H1 (cell line): ENCODE measurements around the gene CHRDL2. TPM values are rescaled to one million over a fixed set of nuclear protein-coding genes. Genes with fewer than 3 reads are reported as not detected.

ENCODE experiments used
- CBX5 ChIP-seq: fragments of 300-800, 300-1000 bp; sonication (generic); IDR thresholded peaks from 2 replicates; pipeline ENCODE4 v1.7.1; 2016; ENCODE audit warnings: antibody characterized with exemption, low read length, low read depth
- CHD7 ChIP-seq: fragments of 300-600 bp; sonication (generic); IDR thresholded peaks from 2 replicates; pipeline ENCODE4 v1.7.1; 2012; ENCODE audit warnings: low read length, moderate library complexity, mild to moderate bottlenecking, inconsistent platforms; ENCODE audit not compliant: insufficient replicate concordance
- KDM1A ChIP-seq: fragments of 200-600, 300-600 bp; sonication (generic); IDR thresholded peaks from 2 replicates; pipeline ENCODE4 v1.7.1; 2016; ENCODE audit warnings: mild to moderate bottlenecking, low read length, borderline replicate concordance
- NRF1 ChIP-seq: IDR thresholded peaks from 2 replicates; pipeline ENCODE4 v1.6.1; 2011; ENCODE audit warnings: mild to moderate bottlenecking, low read depth, low read length, improper control_type of control experiment
- PHF8 ChIP-seq: fragments of 200-600 bp; sonication (generic); conservative IDR thresholded peaks from 2 replicates; pipeline ENCODE4 v1.7.1; 2012; ENCODE audit warnings: low read depth, mild to moderate bottlenecking, inconsistent platforms, low read length, moderate library complexity
- POLR2A ChIP-seq, 2 experiments: IDR thresholded peaks; 1 replicate in 1 of 2; 2 replicates in 1 of 2; pipeline ENCODE4 v1.6.1; 2011; ENCODE audit warnings: low read depth in 2 of 2, low read length in 2 of 2, mild to moderate bottlenecking in 2 of 2; ENCODE audit errors: control extremely low read depth in 1 of 2
- POU5F1 ChIP-seq: IDR thresholded peaks from 2 replicates; pipeline ENCODE4 v1.6.1; 2011; ENCODE audit warnings: low read depth, mild to moderate bottlenecking, low read length, moderate library complexity
- RBBP5 ChIP-seq: IDR thresholded peaks from 2 replicates; pipeline ENCODE4 v1.7.1; 2012; ENCODE audit warnings: low read depth, mild to moderate bottlenecking, inconsistent platforms, low read length, moderate library complexity, borderline replicate concordance
- RFX5 ChIP-seq: IDR thresholded peaks from 2 replicates; pipeline ENCODE4 v1.6.1; 2011; ENCODE audit warnings: low read depth, low read length, improper control_type of control experiment, borderline replicate concordance
- SIX5 ChIP-seq: IDR thresholded peaks from 2 replicates; pipeline ENCODE4 v1.6.1; 2011; ENCODE audit warnings: mild to moderate bottlenecking, low read depth, low read length
- SP2 ChIP-seq: IDR thresholded peaks from 2 replicates; pipeline ENCODE4 v1.6.1; 2012; ENCODE audit warnings: mild to moderate bottlenecking, low read length, inconsistent platforms
- SP4 ChIP-seq: IDR thresholded peaks from 2 replicates; pipeline ENCODE4 v1.6.1; 2012; ENCODE audit warnings: low read length, inconsistent platforms
- TAF1 ChIP-seq: IDR thresholded peaks from 2 replicates; pipeline ENCODE4 v1.6.1; 2011; ENCODE audit warnings: mild to moderate bottlenecking, low read depth, low read length
- TEAD4 ChIP-seq: IDR thresholded peaks from 2 replicates; pipeline ENCODE4 v1.6.1; 2012; ENCODE audit warnings: low read depth, low read length, inconsistent platforms, mixed read lengths
- polyA plus RNA-seq, 7 experiments: library from polyadenylated mRNA; depleted of rRNA in 3 of 7; stranded (reverse) in 5 of 7; unstranded in 2 of 7; fragments of >200 nt in 5 of 7; fragments of 200-250 nt in 2 of 7; gene quantifications; 1 replicate in 5 of 7; 2 replicates in 1 of 7; 4 replicates in 1 of 7; pipeline versions ENCODE4 v1.2.1 to v1.2.3, GENCODE V29; 2011 to 2013; ENCODE audit warnings: missing spikeins in 2 of 7, mixed read lengths in 2 of 7
- total RNA-seq: library from RNA; stranded (reverse); fragmentation: NEBNext Ultra II Directional; extraction: Animal tissue kit (Norgen Biotek cat#: 25700); gene quantifications from 2 replicates; pipeline ENCODE4 v1.2.1, GENCODE V29; 2021

CHRDL2 gene
- total and polyA plus RNA-seq, 2 of the 8 experiments (the other 6 are each of a cell fraction or from before 2014, with no cell fraction given) = 0.26 to 0.48 TPM

- TF ChIP-seq CHD7 (no peak), RBBP5 (no peak), RFX5 (no peak), PHF8 (no peak), SP4 (no peak), TAF1 (no peak), NRF1 (no peak), TEAD4 (no peak), CBX5 (no peak), POU5F1 (no peak), KDM1A (no peak), SIX5 (no peak), POLR2A (IDR thresholded peaks at IDR 0.05; ENCODE audit: control extremely low read depth in 1 of 2, low read depth in 2 of 2, low read length in 2 of 2) (no peak), SP2 (no peak)
These were observed 25.3 kb upstream of the CHRDL2 start (continued) for GRCh38 chr11:74756571-74756970.
